ENCODE results near the gene ELL3. TPM values are rescaled to one million over a fixed set of nuclear protein-coding genes. Genes with fewer than 3 reads are reported as not detected.

The ELL3 gene
- total RNA-seq, 1 experiment from 2014 or later: 35.8 TPM

GRCh38 chr15:43763819-43764446, 12.8 kb downstream of the ELL3 start:
- no peak overlapping the region for H3K9ac ChIP-seq (ENCODE audit: low read length)
- H2AFZ ChIP-seq (ENCODE audit: low read length): no peak overlapping the region
- H3K27ac ChIP-seq (ENCODE audit: low read length): no peak overlapping the region
- intact Hi-C loops (cut with micrococcal nuclease): no loop called here
- no peak overlapping the region for H3K4me3 ChIP-seq (ENCODE audit: low read length)
- no peaks in the 10 kb centered on the region for H3K9me3 ChIP-seq (ENCODE audit: low read length)
- H3K36me3 ChIP-seq (ENCODE audit: low read depth, low read length): peaks cover 70% of the 10 kb centered on the region
- H4K20me1 ChIP-seq (ENCODE audit: low read length): 0 out of 2 replicates have a peak, but pooled peaks cover 10% of the 10 kb centered on the region
- DNase-seq (no peak), ATAC-seq (no peak)
- ChIA-PET POLR2A (ENCODE audit: unreplicated experiment) (interaction anchor here (0.5 kb wide), 1 partner anchor 1269 kb away, joined by 3 read pairs; the partner anchor contains the start of gene SNAP23), CTCF (no interaction called here)
- H3K9me2 ChIP-seq (replicated peaks; ENCODE audit: low read length): no peaks in the 10 kb centered on the region
- no TSS peak for BruUV-seq (replicated peaks)
- H3K4me2 ChIP-seq (ENCODE audit: low read length): no peak overlapping the region
- no peak for TF ChIP-seq EZH2 (IDR thresholded peaks at IDR 0.05; ENCODE audit: low read length, unreplicated experiment)
- no peaks in the 10 kb centered on the region for H3F3A ChIP-seq (ENCODE audit: low read length, unreplicated experiment)
- no peaks in the 10 kb centered on the region for H3K4me1 ChIP-seq (ENCODE audit: insufficient read depth, low read length)
- no peaks in the 10 kb centered on the region for H3K27me3 ChIP-seq (ENCODE audit: low read length)
- peaks cover 3% of the 10 kb centered on the region; the same call in 1 of the 2 replicates for H3K79me2 ChIP-seq (ENCODE audit: low read length)

- no peak overlapping the region for H3K4me3 ChIP-seq (ENCODE audit: low read length)
- DNase-seq (no peak), ATAC-seq (no peak)
- H3K36me3 ChIP-seq (ENCODE audit: low read depth, low read length): peaks cover 66% of the 10 kb centered on the region
- H3K4me1 ChIP-seq (ENCODE audit: insufficient read depth, low read length): no peaks in the 10 kb centered on the region
- TF ChIP-seq CTCF (conservative IDR thresholded peaks at IDR 0.05; ENCODE audit: low read depth, low read length): no peak
- TF ChIP-seq EZH2 (IDR thresholded peaks at IDR 0.05; ENCODE audit: low read length, unreplicated experiment): no peak
- no peak for TF ChIP-seq EZH2phosphoT487 (IDR thresholded peaks at IDR 0.05; ENCODE audit: borderline replicate concordance, low read length)
- CTCF ChIA-PET: no interaction called here
- no peaks in the 10 kb centered on the region for H3K9me2 ChIP-seq (replicated peaks; ENCODE audit: low read length)
- H3K9ac ChIP-seq (ENCODE audit: low read length): no peak overlapping the region
- no peak overlapping the region for H3K27ac ChIP-seq (ENCODE audit: low read length)
- H3K4me2 ChIP-seq (ENCODE audit: low read length): no peak overlapping the region
- POLR2A ChIA-PET (ENCODE audit: unreplicated experiment): no interaction called here
- intact Hi-C loops (cut with micrococcal nuclease): no loop called here
- H3F3A ChIP-seq (ENCODE audit: low read length, unreplicated experiment): no peaks in the 10 kb centered on the region
- no peak overlapping the region for H2AFZ ChIP-seq (ENCODE audit: low read length)
- H3K27me3 ChIP-seq (ENCODE audit: low read length): no peaks in the 10 kb centered on the region
- 0 out of 2 replicates have a peak, but pooled peaks cover 10% of the 10 kb centered on the region for H4K20me1 ChIP-seq (ENCODE audit: low read length)
- no peaks in the 10 kb centered on the region for H3K9me3 ChIP-seq (ENCODE audit: low read length)
- BruUV-seq (replicated peaks): no TSS peak
- H3K79me2 ChIP-seq (ENCODE audit: low read length): peaks cover 3% of the 10 kb centered on the region; the same call in 1 of the 2 replicates
Measured at GRCh38 chr15:43762824-43763223, 13.9 kb downstream of the ELL3 start.

- Histone ChIP-seq H3K9ac (ENCODE audit: low read length) (no peak overlapping the region), H3K27me3 (ENCODE audit: low read length) (no peaks in the 10 kb centered on the region), H3K4me2 (ENCODE audit: low read length) (no peak overlapping the region), H2AFZ (ENCODE audit: low read length) (no peak overlapping the region), H3F3A (ENCODE audit: low read length, unreplicated experiment) (no peaks in the 10 kb centered on the region), H3K9me3 (ENCODE audit: low read length) (no peaks in the 10 kb centered on the region), H3K36me3 (ENCODE audit: low read depth, low read length) (peaks cover 52% of the 10 kb centered on the region), H3K4me3 (ENCODE audit: low read length) (no peak overlapping the region), H4K20me1 (ENCODE audit: low read length) (peaks cover 89% of the 10 kb centered on the region), H3K9me2 (replicated peaks; ENCODE audit: low read length) (no peaks in the 10 kb centered on the region), H3K27ac (ENCODE audit: low read length) (no peak overlapping the region), H3K79me2 (ENCODE audit: low read length) (peaks cover 100% of the 10 kb centered on the region), H3K4me1 (ENCODE audit: insufficient read depth, low read length) (peaks cover 10% of the 10 kb centered on the region)
- ChIA-PET POLR2A (ENCODE audit: unreplicated experiment) (no interaction called here), CTCF (no interaction called here)
- DNase-seq (no peak), ATAC-seq (no peak)
- TF ChIP-seq EZH2phosphoT487 (IDR thresholded peaks at IDR 0.05; ENCODE audit: borderline replicate concordance, low read length): no peak
- no peak for TF ChIP-seq CTCF (conservative IDR thresholded peaks at IDR 0.05; ENCODE audit: low read depth, low read length)
- TF ChIP-seq EZH2 (IDR thresholded peaks at IDR 0.05; ENCODE audit: low read length, unreplicated experiment): no peak
- intact Hi-C loops (cut with micrococcal nuclease): no loop called here
- BruUV-seq (replicated peaks): no TSS peak
Measured at GRCh38 chr15:43751885-43752284, 24.9 kb downstream of the ELL3 start.

Data from PC-3 (cell line).